ENCODE measurements around the gene SOWAHA. TPM values are rescaled to one million over a fixed set of nuclear protein-coding genes. Genes with fewer than 3 reads are reported as not detected.

SOWAHA gene
- total RNA-seq, 1 experiment from 2014 or later = 0.20 TPM

DNA sequence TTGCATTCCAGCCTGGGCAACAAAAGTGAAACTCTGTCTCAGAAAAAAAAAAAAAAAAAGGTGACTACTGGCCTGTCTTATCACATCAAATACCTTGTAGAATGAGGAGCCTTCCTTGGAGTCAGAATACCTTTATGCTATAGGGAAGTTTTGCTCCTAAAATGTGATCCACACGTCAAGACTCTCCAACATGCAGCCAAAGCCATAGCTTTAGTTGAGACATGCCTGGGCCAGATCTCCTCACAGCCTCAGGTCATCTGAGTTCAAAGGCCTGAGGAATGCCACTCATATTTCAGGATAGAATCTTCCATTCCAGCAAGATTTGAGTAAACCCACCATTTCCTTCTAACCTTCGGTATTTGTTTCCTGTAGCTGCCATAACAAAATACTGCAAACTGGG, 13.7 kb upstream of the SOWAHA start:
- Mint-ChIP-seq H3K4me1 (no peaks in the 10 kb centered on the region), H3K4me3 (no peak overlapping the region), H3K27ac (no peak overlapping the region), H3K36me3 (ENCODE audit: insufficient read depth in 1 of 3, low read depth in 3 of 3) (no peaks in the 10 kb centered on the region), H3K9me3 (no peaks in the 10 kb centered on the region), H3K27me3 (ENCODE audit: low read depth) (peaks cover 20% of the 10 kb centered on the region)
- H3K23me2 ChIP-seq (ENCODE audit: insufficient read length, low read depth, low read length, poor library complexity, severe bottlenecking) = no peaks in the 10 kb centered on the region
- H3K18ac ChIP-seq (ENCODE audit: insufficient read length, low read depth, low read length) = no peak overlapping the region
- H4K5ac ChIP-seq (ENCODE audit: insufficient read length, low read depth, low read length) = no peak overlapping the region
- TF ChIP-seq CTCF (conservative IDR thresholded peaks at IDR 0.05) = no peak
- no peak overlapping the region for H2AK5ac ChIP-seq (ENCODE audit: insufficient read length, low read length)
- H3K4me1 ChIP-seq (ENCODE audit: insufficient read depth, low read length) = no peaks in the 10 kb centered on the region
- H3K79me2 ChIP-seq (ENCODE audit: insufficient read depth, low read length) = no peaks in the 10 kb centered on the region; the same call in 1 of the 2 replicates
- no peak overlapping the region for H3K4ac ChIP-seq (ENCODE audit: low read depth, low read length)
- no peak overlapping the region for H3K9ac ChIP-seq (ENCODE audit: extremely low read depth, insufficient read length, low read length)
- no peak overlapping the region for H3K23ac ChIP-seq (ENCODE audit: insufficient read length, low read depth, low read length)
- H3K14ac ChIP-seq (ENCODE audit: insufficient read depth, low read length) = no peak overlapping the region
- no peak overlapping the region for H4K8ac ChIP-seq (replicated peaks; ENCODE audit: insufficient read length, low read depth, low read length)
- no peak overlapping the region for H2BK120ac ChIP-seq (ENCODE audit: low read depth, low read length, poor library complexity, severe bottlenecking)
- H2BK12ac ChIP-seq (ENCODE audit: insufficient read length, low read depth, low read length) = no peak overlapping the region
- no peaks in the 10 kb centered on the region for H3K27me3 ChIP-seq (ENCODE audit: insufficient read depth, low read length)
- no peak overlapping the region for H4K91ac ChIP-seq (ENCODE audit: insufficient read length, low read depth, low read length)
- no peaks in the 10 kb centered on the region for H3K9me3 ChIP-seq (ENCODE audit: control insufficient read depth, low read depth, low read length)
- no peaks in the 10 kb centered on the region for H4K20me1 ChIP-seq (ENCODE audit: control insufficient read depth, insufficient read depth, insufficient read length)
- no peak overlapping the region for H3K4me2 ChIP-seq (ENCODE audit: insufficient read depth, insufficient read length, low read length)
- WGBS (ENCODE audit: extremely low coverage, insufficient read length, low lambda C conversion rate) = no CpG with 5 or more reads among the region's 2 CpGs
- H3K79me1 ChIP-seq (ENCODE audit: insufficient read depth, low read depth, low read length, poor library complexity, severe bottlenecking) = no peaks in the 10 kb centered on the region
- H2BK5ac ChIP-seq (ENCODE audit: insufficient read length, low read length) = no peak overlapping the region
- H2BK15ac ChIP-seq (ENCODE audit: low read depth, low read length) = no peak overlapping the region
- no peak overlapping the region for H2AFZ ChIP-seq (ENCODE audit: low read length)
- no peak for DNase-seq
- H3K27ac ChIP-seq (ENCODE audit: insufficient read length, low read depth, low read length) = no peak overlapping the region
- no peak overlapping the region for H3T11ph ChIP-seq (ENCODE audit: low read length)
- no peak overlapping the region for H2BK20ac ChIP-seq (ENCODE audit: low read depth, low read length, poor library complexity, severe bottlenecking)
- no peak overlapping the region for H3K56ac ChIP-seq (ENCODE audit: insufficient read length, low read depth, low read length)
